Mammary epithelial cell (primary cell): ENCODE measurements around the gene SH3PXD2B.

Experiments
- EZH2 ChIP-seq: IDR thresholded peaks from 2 replicates; pipeline ENCODE4 v1.6.1; 2012; ENCODE audit warnings: low read length, inconsistent platforms, borderline replicate concordance
- TF ChIP-seq, protein P1 (sequence below), 2 donors: IDR thresholded peaks in 1 of 2; conservative IDR thresholded peaks in 1 of 2; 2 replicates each; pipeline ENCODE4 v1.5.1; 2011 to 2012; ENCODE audit warnings: inconsistent platforms in 2 of 2, low read length in 2 of 2, mild to moderate bottlenecking in 2 of 2, control low read depth in 1 of 2, low read depth in 1 of 2; ENCODE audit not compliant: insufficient read depth in 1 of 2; ENCODE audit errors: extremely low read depth in 1 of 2

DNA sequence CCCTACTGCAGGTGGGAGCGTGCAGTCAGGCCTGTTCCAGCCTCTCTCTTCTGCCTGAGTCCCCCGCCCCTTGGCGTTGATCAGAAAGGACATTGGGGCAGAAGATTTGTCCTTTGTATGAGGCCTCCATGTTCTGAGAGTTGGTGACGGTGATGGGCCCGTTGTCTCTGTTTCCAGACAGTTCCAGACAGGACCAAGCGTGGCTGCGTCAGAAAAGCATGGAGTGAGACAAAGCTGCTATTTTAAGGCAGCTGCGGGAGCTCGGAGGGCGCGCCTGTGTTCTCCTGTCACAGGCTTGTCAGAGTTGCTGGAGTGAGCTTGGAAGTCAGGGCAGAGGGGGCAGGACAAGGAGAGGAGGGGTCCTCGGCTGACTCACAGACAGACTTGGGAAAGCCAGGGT is 32.1 kb upstream of the SH3PXD2B start:
- TF ChIP-seq, protein P1, sequence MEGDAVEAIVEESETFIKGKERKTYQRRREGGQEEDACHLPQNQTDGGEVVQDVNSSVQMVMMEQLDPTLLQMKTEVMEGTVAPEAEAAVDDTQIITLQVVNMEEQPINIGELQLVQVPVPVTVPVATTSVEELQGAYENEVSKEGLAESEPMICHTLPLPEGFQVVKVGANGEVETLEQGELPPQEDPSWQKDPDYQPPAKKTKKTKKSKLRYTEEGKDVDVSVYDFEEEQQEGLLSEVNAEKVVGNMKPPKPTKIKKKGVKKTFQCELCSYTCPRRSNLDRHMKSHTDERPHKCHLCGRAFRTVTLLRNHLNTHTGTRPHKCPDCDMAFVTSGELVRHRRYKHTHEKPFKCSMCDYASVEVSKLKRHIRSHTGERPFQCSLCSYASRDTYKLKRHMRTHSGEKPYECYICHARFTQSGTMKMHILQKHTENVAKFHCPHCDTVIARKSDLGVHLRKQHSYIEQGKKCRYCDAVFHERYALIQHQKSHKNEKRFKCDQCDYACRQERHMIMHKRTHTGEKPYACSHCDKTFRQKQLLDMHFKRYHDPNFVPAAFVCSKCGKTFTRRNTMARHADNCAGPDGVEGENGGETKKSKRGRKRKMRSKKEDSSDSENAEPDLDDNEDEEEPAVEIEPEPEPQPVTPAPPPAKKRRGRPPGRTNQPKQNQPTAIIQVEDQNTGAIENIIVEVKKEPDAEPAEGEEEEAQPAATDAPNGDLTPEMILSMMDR (conservative IDR thresholded peaks at IDR 0.05 in 1 of 2, IDR thresholded peaks at IDR 0.05 in 1 of 2; ENCODE audit: extremely low read depth in 1 of 2, insufficient read depth in 1 of 2, low read depth in 1 of 2, low read length in 2 of 2): no peak
- no peak for TF ChIP-seq EZH2
